ENCODE measurements around the gene CDH26. TPM values are rescaled to one million over a fixed set of nuclear protein-coding genes. Genes with fewer than 3 reads are reported as not detected.
"Not testable (repeated sequence)": the region's sequence is repeated elsewhere in the genome, so short reads cannot be mapped to it uniquely, and the experiment has no call there.

Gene CDH26
- total RNA-seq, 4 donors from 2014 or later = 0.76 to 2.1 (median 0.77) TPM; not detected in 1

DNA sequence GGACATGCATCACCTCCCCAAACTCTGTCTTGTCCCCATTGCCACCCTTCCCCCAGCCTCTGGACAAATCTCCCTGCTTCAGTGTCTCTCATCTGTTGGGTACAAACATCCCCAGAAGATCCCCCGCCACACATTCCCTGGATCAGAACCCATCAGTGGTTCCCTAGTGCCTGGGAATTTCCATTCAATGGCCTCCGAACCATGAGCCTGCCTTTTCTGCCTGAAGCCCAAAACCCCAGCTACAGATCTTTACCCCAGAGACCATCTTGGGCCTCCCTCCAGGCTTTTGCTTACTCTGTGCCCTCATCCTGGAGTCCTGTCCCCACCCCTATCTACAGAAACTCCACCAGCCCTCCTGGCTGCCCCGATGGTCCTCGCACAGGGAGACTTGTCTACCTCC lies 78.1 kb downstream of the CDH26 start:
- intact Hi-C loops (cut with DNase I; ENCODE audit: low total_unique reads) = no loop called here
- Histone ChIP-seq H3K4me3 (no peak overlapping the region), H3K36me3 (no peaks in the 10 kb centered on the region), H3K4me1 (no peaks in the 10 kb centered on the region), H3K27me3 (no peaks in the 10 kb centered on the region), H3K27ac (no peak overlapping the region), H3K9me3 (no peaks in the 10 kb centered on the region)
- no peak for DNase-seq
- TF ChIP-seq POLR2A (IDR thresholded peaks at IDR 0.05) = no peak
- TF ChIP-seq, protein P1, sequence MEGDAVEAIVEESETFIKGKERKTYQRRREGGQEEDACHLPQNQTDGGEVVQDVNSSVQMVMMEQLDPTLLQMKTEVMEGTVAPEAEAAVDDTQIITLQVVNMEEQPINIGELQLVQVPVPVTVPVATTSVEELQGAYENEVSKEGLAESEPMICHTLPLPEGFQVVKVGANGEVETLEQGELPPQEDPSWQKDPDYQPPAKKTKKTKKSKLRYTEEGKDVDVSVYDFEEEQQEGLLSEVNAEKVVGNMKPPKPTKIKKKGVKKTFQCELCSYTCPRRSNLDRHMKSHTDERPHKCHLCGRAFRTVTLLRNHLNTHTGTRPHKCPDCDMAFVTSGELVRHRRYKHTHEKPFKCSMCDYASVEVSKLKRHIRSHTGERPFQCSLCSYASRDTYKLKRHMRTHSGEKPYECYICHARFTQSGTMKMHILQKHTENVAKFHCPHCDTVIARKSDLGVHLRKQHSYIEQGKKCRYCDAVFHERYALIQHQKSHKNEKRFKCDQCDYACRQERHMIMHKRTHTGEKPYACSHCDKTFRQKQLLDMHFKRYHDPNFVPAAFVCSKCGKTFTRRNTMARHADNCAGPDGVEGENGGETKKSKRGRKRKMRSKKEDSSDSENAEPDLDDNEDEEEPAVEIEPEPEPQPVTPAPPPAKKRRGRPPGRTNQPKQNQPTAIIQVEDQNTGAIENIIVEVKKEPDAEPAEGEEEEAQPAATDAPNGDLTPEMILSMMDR (IDR thresholded peaks at IDR 0.05) = no peak

DNA sequence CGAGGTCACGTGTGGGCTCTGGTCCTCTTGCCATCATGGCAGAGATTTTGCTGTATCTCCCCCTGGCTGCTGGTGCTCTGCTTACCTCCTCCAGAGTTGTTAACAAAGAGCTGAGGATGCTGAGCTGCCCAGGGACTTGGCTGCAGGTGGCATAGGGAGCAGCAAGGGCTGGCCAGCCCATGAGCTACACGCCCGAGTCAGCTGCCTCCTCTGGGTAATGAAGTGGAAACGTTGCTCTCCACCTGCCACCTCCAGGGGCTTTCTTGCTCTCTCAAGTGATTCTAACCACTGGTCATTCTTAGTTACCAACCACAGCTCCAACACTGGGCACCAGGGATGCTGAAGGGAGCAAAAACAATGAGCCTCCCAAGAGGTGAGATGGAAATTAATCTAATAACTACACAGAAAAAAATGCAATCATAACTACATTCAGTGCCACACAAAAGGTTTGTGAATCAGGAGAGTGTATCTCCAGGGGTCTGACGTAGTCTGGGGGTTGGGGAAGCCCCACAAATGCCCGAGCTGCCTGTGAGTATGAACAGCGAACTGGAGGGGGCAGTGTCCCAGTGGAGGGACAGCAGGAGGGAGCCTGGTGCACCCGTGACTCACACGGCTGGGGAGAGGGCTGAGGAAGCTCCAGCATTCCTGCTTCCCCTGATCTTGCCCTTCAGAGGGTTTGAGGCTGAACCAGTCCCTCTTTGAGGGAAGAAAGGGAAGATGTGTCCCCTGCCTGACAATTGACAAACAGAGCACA lies 78.7 kb downstream of the CDH26 start:
- no peaks in the 10 kb centered on the region for H3K4me1 ChIP-seq
- no peak for DNase-seq
- no peaks in the 10 kb centered on the region for H3K27me3 ChIP-seq
- no peak overlapping the region for H3K4me3 ChIP-seq
- TF ChIP-seq, protein P1 (IDR thresholded peaks at IDR 0.05) = no peak
- TF ChIP-seq POLR2A (IDR thresholded peaks at IDR 0.05) = no peak
- H3K27ac ChIP-seq = no peak overlapping the region
- H3K36me3 ChIP-seq = no peaks in the 10 kb centered on the region
- no peaks in the 10 kb centered on the region for H3K9me3 ChIP-seq
- intact Hi-C loops (cut with DNase I; ENCODE audit: low total_unique reads) = no loop called here

DNA sequence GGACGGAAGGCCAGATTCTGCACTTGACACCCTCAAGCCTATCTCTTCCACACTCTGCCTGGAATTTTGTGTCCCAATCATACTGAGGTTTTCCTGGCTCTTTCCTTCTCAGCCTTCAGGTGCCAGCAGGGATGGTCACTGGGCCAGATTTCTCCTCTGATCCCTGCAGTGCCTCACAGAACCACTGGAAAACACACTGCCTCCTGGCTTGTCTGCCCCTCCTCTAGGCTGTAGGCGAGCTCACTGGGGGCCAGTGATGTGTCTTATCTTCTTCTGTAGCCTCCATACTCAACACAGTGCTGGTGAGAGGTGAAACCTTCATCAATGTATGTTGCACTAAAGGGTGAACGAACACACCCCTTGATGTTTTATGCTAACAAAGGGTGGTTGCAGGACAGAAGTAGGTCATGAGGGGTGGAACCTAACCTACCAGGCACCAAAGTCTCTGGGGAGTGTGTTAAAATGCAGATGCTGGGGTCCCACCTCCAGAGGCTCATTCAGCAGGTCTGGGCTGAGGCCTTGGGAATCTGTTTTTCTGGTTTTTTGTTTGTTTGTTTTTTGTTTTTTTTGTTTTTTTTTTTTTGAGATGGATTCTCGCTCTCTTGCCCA lies 80.3 kb downstream of the CDH26 start:
- no peak for DNase-seq
- H3K27me3 ChIP-seq = no peaks in the 10 kb centered on the region
- intact Hi-C loops (cut with DNase I; ENCODE audit: low total_unique reads) = no loop called here
- H3K36me3 ChIP-seq = no peaks in the 10 kb centered on the region
- no peak overlapping the region for H3K27ac ChIP-seq
- no peaks in the 10 kb centered on the region for H3K9me3 ChIP-seq
- TF ChIP-seq, protein P1 (IDR thresholded peaks at IDR 0.05) = no peak
- no peak for TF ChIP-seq POLR2A (IDR thresholded peaks at IDR 0.05)
- H3K4me1 ChIP-seq = no peaks in the 10 kb centered on the region
- H3K4me3 ChIP-seq = no peak overlapping the region

DNA sequence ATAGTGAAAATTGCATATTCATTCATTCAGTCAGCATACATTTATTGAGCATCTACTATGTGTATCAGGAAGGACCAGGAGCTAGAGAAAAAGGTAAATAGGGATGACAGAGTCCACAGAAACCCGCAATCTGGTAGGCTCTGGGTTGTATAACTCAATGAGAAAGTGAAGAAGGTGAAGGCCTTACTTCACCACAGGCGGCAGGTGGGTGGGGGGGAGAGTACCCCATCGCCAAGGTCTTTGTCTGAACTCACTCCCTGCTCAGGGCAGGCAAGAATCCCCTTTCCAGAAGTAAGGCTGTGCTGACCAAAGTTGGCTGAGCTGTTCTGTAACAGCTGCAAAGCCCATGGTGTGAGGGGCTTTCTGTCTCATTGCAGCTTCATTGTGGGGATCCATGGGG lies 81.3 kb downstream of the CDH26 start:
- intact Hi-C loops (cut with DNase I; ENCODE audit: low total_unique reads) = no loop called here
- H3K27ac ChIP-seq = no peak overlapping the region
- no peak overlapping the region for H3K4me3 ChIP-seq
- no peaks in the 10 kb centered on the region for H3K36me3 ChIP-seq
- no peaks in the 10 kb centered on the region for H3K27me3 ChIP-seq
- no peaks in the 10 kb centered on the region for H3K9me3 ChIP-seq
- TF ChIP-seq, protein P1 (IDR thresholded peaks at IDR 0.05) = no peak
- TF ChIP-seq POLR2A (IDR thresholded peaks at IDR 0.05) = no peak
- no peak for DNase-seq
- no peaks in the 10 kb centered on the region for H3K4me1 ChIP-seq

DNA sequence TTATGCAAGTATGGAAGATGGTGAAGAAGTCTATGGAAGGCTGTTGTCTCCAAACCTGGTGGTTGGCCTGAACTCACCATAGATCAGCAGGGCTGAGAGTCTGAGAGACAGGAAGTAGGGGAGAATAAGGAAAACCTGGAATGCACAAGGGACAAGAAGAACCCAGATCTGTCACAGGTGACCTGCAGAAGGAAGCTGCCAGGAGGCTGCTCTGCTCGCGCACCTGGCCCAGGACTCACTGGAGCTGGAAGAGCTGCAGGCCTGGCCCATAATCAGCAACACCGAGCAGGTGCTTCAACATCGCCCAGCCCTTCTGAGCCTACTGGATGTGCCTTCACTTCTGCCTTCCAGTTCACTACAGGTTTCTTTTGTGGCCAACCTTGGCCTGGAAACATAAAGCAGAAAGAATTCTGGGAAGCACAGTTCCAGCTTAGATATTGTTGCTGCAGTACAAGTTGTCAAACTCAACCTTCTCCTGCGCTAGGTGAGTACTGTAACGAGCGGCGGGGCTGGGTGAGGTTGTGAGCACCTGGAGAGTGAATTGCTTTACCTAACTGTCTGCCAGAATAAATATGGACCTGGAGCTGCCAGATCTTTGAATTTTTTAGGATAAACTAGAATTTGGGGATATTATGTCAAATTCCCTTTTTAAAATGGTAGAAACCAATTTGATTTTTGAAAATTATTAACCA lies 82.4 kb downstream of the CDH26 start:
- Histone ChIP-seq H3K27me3 (no peaks in the 10 kb centered on the region), H3K36me3 (no peaks in the 10 kb centered on the region), H3K9me3 (no peaks in the 10 kb centered on the region), H3K4me3 (no peak overlapping the region), H3K27ac (no peak overlapping the region), H3K4me1 (no peaks in the 10 kb centered on the region)
- TF ChIP-seq, protein P1 (IDR thresholded peaks at IDR 0.05) = no peak
- TF ChIP-seq POLR2A (IDR thresholded peaks at IDR 0.05) = no peak
- intact Hi-C loops (cut with DNase I; ENCODE audit: low total_unique reads) = no loop called here
- no peak for DNase-seq

DNA sequence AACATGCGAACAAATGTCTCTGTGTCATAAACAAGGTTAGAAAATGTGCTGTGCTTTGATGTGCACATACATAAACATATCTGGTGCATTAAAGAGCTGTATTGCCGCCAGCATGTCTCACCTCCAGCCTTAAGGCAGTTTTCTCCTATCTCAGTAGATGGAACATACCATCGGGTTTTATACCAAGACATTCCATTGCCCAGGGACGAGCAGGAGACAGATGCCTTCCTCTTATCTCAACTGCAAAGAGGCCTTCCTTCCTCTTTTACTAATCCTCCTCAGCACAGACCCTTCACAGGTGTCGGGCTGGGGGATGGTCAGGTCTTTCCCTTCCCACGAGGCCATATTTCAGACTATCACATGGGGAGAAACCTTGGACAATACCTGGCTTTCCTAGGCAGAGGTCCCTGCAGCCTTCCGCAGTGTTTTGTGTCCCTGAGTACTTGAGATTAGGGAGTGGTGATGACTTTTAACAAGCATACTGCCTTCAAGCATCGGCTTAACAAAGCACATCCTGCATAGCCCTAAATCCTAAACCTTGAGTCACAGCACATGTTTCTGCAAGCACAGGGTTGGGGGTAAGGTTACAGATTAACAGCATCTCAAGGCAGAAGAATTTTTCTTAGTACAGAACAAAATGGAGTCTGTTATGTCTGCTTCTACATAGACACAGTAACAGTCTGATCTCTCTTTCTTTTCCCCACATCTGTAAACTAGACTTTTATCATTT lies 83.4 kb downstream of the CDH26 start:
- H3K36me3 ChIP-seq; H3K27ac ChIP-seq; H3K9me3 ChIP-seq; DNase-seq; H3K4me3 ChIP-seq; intact Hi-C loops (cut with DNase I; ENCODE audit: low total_unique reads); H3K4me1 ChIP-seq; H3K27me3 ChIP-seq: not testable (repeated sequence)

Measured in uterus (tissue), 4 donors.